ENCODE data around the gene MAP1LC3B.

- no peak for TF ChIP-seq REST (IDR thresholded peaks at IDR 0.05; ENCODE audit: insufficient read depth in 1 of 2, low read depth in 2 of 2, low read length in 2 of 2)
- TF ChIP-seq FOXP2 (optimal IDR thresholded peaks at IDR 0.05; ENCODE audit: borderline replicate concordance, extremely low read depth, extremely low read length, insufficient read depth), result no peak
- no peak for TF ChIP-seq POLR2AphosphoS5 (IDR thresholded peaks at IDR 0.05; ENCODE audit: low read depth, low read length)
- no peak for TF ChIP-seq SIN3A (IDR thresholded peaks at IDR 0.05; ENCODE audit: borderline replicate concordance, insufficient read depth, low read length)
Measured at GRCh38 chr16:87437911-87438610, 45.9 kb downstream of the MAP1LC3B start.

Data from PFSK-1 (cell line).